Muscle of back (tissue), 13 donors: ENCODE data around the gene CEBPZ. TPM values are rescaled to one million over a fixed set of nuclear protein-coding genes. Genes with fewer than 3 reads are reported as not detected.

Source experiments
- DNase-seq, 3 donors: peaks; one replicate each; pipeline versions ENCODE4 v3.0.0 to v3.0.0-alpha.2; 2013
- long read RNA-seq, 9 donors: transcript quantifications; one replicate each; lab custom pipeline, GENCODE V29; 2026
- polyA plus RNA-seq, 10 donors: library from polyadenylated mRNA; unstranded; fragments of 120-200 nt; gene quantifications; one replicate each; pipeline ENCODE4 v1.2.1, GENCODE V29; 2013; ENCODE audit not compliant: insufficient read length in 10 of 10

The CEBPZ gene, protein sequence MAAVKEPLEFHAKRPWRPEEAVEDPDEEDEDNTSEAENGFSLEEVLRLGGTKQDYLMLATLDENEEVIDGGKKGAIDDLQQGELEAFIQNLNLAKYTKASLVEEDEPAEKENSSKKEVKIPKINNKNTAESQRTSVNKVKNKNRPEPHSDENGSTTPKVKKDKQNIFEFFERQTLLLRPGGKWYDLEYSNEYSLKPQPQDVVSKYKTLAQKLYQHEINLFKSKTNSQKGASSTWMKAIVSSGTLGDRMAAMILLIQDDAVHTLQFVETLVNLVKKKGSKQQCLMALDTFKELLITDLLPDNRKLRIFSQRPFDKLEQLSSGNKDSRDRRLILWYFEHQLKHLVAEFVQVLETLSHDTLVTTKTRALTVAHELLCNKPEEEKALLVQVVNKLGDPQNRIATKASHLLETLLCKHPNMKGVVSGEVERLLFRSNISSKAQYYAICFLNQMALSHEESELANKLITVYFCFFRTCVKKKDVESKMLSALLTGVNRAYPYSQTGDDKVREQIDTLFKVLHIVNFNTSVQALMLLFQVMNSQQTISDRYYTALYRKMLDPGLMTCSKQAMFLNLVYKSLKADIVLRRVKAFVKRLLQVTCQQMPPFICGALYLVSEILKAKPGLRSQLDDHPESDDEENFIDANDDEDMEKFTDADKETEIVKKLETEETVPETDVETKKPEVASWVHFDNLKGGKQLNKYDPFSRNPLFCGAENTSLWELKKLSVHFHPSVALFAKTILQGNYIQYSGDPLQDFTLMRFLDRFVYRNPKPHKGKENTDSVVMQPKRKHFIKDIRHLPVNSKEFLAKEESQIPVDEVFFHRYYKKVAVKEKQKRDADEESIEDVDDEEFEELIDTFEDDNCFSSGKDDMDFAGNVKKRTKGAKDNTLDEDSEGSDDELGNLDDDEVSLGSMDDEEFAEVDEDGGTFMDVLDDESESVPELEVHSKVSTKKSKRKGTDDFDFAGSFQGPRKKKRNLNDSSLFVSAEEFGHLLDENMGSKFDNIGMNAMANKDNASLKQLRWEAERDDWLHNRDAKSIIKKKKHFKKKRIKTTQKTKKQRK
- polyA plus RNA-seq: 10 to 100 TPM; 36.2 to 52.0 (median 42.7) TPM
- long read RNA-seq, donor 1, transcript CEBPZ-203 (5 exons, 611 nt): major isoform, 5 of 24 reads
- long read RNA-seq, donor 1, partial matches to known transcripts: 17 of 24 reads
- long read RNA-seq, donor 1, other reads (novel, unspliced or antisense): 0 of 24 reads
- long read RNA-seq, donor 2, partial matches to known transcripts: 7 of 11 reads
- long read RNA-seq, donor 2, other reads (novel, unspliced or antisense): 0 of 11 reads
- long read RNA-seq, donor 3: 0 reads
- long read RNA-seq, donor 4, transcript CEBPZ-203 (5 exons, 611 nt): major isoform, 6 of 30 reads
- long read RNA-seq, donor 4, partial matches to known transcripts: 17 of 30 reads
- long read RNA-seq, donor 4, other reads (novel, unspliced or antisense): 5 of 30 reads
- long read RNA-seq, donor 5, partial matches to known transcripts: 17 of 21 reads
- long read RNA-seq, donor 5, other reads (novel, unspliced or antisense): 0 of 21 reads
- long read RNA-seq, donor 6, transcript CEBPZ-203 (5 exons, 611 nt): major isoform, 9 of 25 reads
- long read RNA-seq, donor 6, partial matches to known transcripts: 13 of 25 reads
- long read RNA-seq, donor 6, other reads (novel, unspliced or antisense): 0 of 25 reads
- long read RNA-seq, donor 7, partial matches to known transcripts: 11 of 14 reads
- long read RNA-seq, donor 7, other reads (novel, unspliced or antisense): 0 of 14 reads
- long read RNA-seq, donor 8, transcript CEBPZ-203 (5 exons, 611 nt): major isoform, 7 of 7 reads
- long read RNA-seq, donor 8, partial matches to known transcripts: 0 of 7 reads
- long read RNA-seq, donor 8, other reads (novel, unspliced or antisense): 0 of 7 reads
- long read RNA-seq, donor 9, partial matches to known transcripts: 6 of 7 reads
- long read RNA-seq, donor 9, other reads (novel, unspliced or antisense): 0 of 7 reads

DNA sequence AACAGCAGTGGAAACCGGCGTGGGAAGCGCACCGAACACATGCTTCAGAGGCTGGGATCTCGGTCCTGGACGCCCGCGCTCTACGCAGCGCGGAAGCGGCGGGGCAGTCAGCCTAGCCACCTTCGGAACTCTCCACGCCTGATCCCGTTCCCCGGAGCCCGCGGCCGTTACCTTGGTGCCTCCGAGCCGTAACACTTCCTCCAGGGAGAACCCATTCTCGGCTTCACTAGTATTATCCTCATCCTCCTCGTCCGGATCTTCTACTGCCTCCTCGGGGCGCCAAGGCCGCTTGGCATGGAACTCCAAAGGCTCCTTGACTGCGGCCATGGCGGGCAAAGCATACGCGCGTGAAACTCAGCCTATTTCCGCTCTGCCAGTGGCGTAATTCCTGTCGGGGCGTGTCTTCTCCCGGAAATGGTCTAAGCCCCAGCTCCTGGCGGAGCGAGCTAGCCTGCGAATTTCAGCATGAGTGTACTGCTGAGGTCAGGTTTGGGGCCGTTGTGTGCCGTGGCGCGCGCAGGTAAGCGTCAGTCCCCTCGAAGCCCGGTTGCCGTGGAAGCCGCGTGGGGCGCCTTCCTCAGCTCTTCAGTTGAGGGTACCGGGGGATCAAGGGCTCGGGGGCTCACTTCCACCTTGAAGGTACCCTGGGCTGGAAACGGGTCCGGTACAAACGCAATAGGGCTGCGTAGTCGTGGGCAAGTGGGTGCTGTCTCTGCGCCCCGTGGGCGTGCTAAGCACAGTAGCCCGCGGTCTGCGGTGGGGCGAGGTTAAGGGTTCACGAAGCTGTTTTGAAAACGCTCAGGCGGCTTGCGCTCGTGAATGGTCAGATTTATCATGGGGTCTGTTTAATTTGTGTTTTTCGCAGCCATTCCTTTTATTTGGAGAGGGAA is at the start of gene CEBPZ, which contains the start of gene NDUFAF7:
CEBPZ (minus strand) TSS at position 356 of the 890 bp plus-strand sequence; CDS start at position 327, 29 bp downstream.
NDUFAF7 (plus strand) TSS at position 418 of the 890 bp plus-strand sequence; CDS start at position 466, 48 bp downstream.
- peak; percentile 92 to 97 (median 95) for DNase-seq

DNA sequence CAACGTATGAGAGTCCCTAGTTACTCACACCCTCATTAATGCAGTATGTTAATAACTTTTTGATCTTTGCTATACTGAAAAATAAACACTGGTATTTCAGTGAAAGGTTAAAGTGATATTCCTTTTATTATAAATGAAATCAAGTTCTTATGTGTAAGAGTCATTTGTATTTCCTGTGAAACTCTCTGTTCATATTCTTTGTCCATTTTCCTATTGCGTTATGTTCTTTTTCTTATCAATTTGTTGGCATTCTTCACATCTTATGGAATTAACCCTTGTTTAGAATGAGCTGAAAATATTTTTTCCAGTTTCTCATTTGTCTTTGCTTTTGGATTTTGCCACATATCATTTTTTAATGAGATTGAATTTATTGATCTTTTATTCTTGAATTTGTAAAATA is 44.9 kb upstream of the CEBPZ start:
- no peak for DNase-seq

DNA sequence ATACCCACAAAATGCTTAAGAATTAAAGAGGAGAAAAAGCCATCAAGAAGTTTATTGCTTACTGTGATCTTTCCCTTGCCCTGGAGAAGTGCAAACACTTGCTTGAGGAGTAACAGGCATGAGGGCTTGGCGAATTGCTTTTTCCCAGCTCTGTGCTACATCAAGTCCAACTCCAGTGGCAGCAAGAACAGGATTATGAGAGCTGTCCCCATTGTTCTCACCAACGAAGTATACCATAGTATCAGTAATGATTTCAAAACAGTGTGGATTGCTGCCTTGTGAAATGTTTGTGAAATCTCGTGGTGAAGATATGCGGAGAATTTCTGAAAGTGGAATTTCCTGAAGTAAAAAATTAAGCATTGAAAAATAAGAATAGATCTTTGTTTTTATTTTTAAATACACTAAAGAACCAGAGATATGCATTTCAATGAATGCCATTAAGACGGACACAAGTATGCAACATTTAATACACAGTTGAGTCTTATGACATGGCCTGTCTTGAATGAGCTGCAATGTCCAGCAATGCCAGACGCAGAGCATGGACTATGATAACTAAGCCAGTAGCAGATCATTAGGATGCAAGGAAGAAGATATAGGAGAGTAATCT is 43.1 kb upstream of the CEBPZ start:
- no peak for DNase-seq

- DNase-seq: no peak
Observed at GRCh38 chr2:37271376-37272067, 40.1 kb upstream of the CEBPZ start.

GRCh38 chr2:37268111-37268510 is 36.7 kb upstream of the CEBPZ start:
- DNase-seq: no peak

DNA sequence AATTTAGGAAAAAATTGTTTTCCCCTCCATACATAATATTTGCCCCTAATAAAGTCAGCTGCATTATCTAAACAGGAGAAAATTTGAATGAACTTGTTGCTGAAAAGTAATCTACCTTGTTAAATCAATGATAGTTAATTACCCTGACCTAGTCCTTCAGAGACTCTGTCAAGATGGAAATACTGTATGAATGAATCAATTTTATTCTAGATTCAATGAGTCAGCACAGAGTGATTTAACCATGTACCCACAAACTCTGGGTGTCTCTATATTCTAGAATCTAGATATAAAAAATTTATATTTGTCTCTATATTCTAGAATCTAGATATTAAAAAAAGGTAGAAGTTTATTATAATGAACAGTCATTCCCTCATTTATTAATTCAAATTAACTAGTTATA is 36.3 kb upstream of the CEBPZ start:
- DNase-seq: no peak

GRCh38 chr2:37263839-37264238 is 32.4 kb upstream of the CEBPZ start:
- DNase-seq: no peak

DNA sequence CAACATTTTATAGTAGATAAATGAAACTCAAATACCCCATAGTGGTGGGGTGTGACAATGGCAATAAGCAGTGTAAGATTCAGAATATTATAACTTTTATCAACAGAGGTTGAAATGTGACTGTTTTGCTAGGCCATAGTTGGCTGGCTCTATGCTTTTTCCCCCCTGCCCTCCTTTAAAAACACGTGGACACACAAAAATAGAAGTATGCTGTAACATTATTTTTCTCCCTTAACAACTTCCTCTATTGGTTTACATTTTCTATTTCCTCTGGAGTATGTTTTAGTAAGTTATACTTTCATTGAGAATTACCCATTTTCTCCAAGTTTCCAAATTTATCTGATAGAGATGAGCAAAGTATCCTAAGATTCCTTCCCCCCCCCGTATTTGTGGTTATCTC is 31.1 kb upstream of the CEBPZ start:
- no peak for DNase-seq

GRCh38 chr2:37250869-37251740 is 19.7 kb upstream of the CEBPZ start:
- no peak for DNase-seq

DNA sequence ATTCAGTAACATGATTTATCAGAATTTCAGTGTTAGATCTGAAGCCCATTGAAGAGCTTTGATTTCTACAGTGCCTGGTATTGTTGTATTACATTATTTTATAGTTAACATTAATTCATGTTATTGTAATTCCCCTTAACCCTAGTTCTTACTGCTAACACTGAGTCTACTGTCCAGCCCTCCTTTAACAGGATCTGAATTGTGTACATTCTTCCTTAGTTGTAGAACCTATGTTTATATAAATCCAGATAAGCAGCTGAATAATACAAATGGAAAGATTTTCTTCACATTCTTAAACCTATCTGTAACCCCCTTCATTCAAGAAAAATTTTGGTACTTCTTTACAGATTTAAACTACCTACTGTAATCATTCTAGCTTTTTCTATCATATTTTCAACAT is 14.8 kb upstream of the CEBPZ start:
- no peak for DNase-seq

DNA sequence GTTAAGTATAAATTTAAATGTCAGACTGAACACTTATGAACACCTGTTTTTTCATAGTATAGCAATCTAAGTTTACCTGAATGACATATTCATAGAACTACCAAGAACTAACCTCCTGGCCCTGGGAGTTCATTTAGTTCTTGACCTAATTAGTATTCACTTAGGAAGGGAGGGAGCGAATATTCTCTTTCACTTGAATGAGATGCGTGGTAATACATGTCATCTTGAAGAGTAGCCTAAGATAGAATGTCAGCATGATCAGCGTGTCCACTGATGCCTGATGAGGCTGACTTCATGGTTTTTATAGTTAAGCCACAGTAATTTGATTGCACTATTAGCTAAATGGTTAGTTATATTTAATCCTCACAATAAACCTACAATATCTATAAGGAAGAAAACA is 13.4 kb upstream of the CEBPZ start:
- no peak for DNase-seq

- no peak for DNase-seq
Observed at GRCh38 chr2:37244017-37244416, 12.6 kb upstream of the CEBPZ start.

DNA sequence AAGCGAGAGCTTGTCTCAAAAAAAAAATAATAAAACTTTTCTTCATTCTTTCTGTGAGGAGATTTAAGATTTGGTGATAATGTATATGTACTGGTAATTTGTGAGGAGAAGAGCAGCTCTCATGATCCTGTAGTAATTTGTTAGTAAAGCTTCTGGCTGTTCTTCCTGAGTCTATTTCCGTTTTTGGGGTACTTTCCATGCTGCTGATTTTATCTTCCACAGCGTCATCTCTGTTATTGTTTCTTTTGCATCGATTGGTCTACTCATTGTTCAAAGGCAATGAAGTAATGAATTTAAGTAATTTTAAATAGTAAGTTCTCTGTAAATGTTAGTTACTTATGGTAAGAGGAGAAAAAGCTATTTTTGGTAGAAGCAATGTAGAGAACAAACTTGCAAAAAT is 12.0 kb upstream of the CEBPZ start:
- DNase-seq: no peak

DNA sequence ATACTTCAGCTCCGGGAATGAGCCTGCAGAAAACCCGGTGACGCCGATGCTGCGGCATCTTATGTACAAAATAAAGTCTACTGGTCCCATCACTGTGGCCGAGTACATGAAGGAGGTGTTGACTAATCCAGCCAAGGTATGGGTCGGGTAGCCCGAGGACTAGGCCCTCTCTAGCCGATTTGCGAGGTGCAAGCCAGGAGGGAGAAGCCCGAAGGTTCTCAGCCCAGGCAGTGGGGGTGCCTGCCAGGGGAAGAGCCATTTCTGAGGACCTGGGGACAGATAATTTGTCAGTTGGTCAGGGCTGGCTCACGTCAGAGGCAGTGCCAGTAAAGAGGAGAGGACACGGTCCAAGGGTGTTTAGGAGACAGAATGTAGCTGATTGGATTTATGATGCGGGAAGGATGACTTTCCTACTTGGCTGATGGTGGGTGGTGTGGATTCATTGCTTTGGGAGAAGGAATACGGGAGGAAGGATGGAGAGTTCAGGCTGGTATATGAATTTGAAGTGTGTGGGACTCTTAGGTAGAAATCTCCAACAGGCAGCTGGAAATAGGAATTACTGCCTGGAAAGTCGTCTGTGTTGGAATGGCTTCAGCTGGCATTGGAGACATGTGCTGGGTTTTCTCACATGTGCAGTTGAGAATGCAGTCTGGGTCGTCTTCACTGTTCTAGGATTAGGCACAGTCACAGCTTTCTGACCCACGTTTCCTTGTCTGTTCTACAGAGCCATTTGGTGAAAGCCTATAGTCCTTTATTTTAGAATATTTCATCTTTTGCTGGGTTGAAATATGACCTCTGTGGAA is 936 bp upstream of the CEBPZ start:
- peak in 1 of 3 donors; percentile 16 for DNase-seq

- no peak for DNase-seq
Observed at GRCh38 chr2:37230581-37230980, 815 bp downstream of the CEBPZ start.

GRCh38 chr2:37228788-37229187 is 2.6 kb downstream of the CEBPZ start:
- DNase-seq: no peak
